Measurements from ENCODE around the gene BRWD1. TPM values are rescaled to one million over a fixed set of nuclear protein-coding genes. Genes with fewer than 3 reads are reported as not detected.

Gene BRWD1
- total RNA-seq, 1 donor, result 71.3 TPM

DNA sequence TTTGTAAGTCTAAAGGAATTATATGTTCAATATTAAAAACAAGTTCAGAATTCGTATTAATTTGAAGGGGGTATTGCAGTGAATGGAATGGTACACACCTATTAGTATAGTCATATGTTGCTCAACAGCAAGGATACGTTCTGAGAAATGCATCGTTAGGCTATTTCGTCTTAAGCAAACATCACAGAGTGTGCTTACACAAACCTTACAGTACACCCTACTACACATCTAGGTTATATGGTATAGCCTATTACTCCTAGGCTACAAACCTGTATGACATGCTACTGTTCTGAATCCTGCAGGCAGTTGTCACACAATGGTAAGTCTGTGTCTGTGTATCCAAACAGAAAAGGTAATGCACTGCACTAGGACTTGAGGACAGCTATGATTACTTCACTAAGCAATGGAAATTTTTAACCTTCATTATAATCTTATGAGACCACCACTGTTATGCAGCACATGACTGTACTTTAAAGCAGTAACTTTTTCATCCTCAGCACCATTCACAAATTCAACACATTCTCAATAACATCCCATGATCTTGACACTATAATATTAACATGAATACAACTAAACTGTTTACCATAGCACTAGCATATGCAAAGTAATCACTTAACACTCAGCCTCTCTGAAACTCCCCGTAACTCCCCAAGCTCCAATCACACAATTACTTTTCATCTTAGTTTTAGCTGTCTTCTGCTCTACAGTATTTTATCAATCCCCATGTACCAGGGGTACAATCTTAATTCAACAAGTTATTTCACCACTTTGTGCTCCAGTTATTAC lies 115.8 kb downstream of the BRWD1 start:
- Histone ChIP-seq H3K9me3 (ENCODE audit: low read depth, low read length) (no peaks in the 10 kb centered on the region), H2AFZ (ENCODE audit: low read length) (no peak overlapping the region), H3K36me3 (ENCODE audit: insufficient read depth, low read length) (peaks cover 61% of the 10 kb centered on the region), H3K79me2 (ENCODE audit: insufficient read depth, low read length) (peaks cover 8% of the 10 kb centered on the region), H3K4me2 (ENCODE audit: insufficient read depth, low read length) (no peak overlapping the region), H3K27ac (ENCODE audit: low read depth, low read length) (no peak overlapping the region), H3K4me3 (ENCODE audit: insufficient read depth, low read length) (no peak overlapping the region), H3K27me3 (ENCODE audit: insufficient read depth, low read length) (no peaks in the 10 kb centered on the region), H3K4me1 (ENCODE audit: insufficient read depth, low read length) (no peaks in the 10 kb centered on the region), H4K20me1 (ENCODE audit: insufficient read depth, low read length) (no peaks in the 10 kb centered on the region)
- TF ChIP-seq, protein P1, sequence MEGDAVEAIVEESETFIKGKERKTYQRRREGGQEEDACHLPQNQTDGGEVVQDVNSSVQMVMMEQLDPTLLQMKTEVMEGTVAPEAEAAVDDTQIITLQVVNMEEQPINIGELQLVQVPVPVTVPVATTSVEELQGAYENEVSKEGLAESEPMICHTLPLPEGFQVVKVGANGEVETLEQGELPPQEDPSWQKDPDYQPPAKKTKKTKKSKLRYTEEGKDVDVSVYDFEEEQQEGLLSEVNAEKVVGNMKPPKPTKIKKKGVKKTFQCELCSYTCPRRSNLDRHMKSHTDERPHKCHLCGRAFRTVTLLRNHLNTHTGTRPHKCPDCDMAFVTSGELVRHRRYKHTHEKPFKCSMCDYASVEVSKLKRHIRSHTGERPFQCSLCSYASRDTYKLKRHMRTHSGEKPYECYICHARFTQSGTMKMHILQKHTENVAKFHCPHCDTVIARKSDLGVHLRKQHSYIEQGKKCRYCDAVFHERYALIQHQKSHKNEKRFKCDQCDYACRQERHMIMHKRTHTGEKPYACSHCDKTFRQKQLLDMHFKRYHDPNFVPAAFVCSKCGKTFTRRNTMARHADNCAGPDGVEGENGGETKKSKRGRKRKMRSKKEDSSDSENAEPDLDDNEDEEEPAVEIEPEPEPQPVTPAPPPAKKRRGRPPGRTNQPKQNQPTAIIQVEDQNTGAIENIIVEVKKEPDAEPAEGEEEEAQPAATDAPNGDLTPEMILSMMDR (IDR thresholded peaks at IDR 0.05; ENCODE audit: extremely low read depth, low read depth, low read length), result no peak
- no peak for DNase-seq (ENCODE audit: insufficient read length, low spot score, missing footprints)

DNA sequence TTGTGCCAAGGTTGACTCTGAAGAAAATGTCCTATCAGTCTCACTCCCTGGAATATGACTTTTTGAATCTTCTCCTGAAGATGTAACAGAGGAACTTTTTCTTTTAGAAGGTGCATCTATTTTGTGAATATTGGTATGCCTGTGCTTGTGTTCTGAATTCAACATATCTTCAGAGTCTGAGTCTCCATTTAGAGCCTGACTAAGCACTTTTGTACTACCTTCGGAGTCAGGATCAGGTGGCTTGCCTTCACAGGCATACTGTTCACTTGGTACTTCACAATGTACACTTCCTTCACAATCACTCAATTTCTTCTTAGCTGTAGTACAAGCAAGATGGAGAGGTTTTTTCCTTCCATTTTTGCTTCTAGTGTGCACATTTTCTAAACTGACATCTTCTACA lies 116.6 kb downstream of the BRWD1 start:
- Histone ChIP-seq H3K79me2 (ENCODE audit: insufficient read depth, low read length) (peaks cover 8% of the 10 kb centered on the region), H4K20me1 (ENCODE audit: insufficient read depth, low read length) (no peaks in the 10 kb centered on the region), H3K4me1 (ENCODE audit: insufficient read depth, low read length) (no peaks in the 10 kb centered on the region), H3K9me3 (ENCODE audit: low read depth, low read length) (no peaks in the 10 kb centered on the region), H3K27me3 (ENCODE audit: insufficient read depth, low read length) (no peaks in the 10 kb centered on the region), H3K36me3 (ENCODE audit: insufficient read depth, low read length) (peaks cover 59% of the 10 kb centered on the region), H3K4me3 (ENCODE audit: insufficient read depth, low read length) (no peak overlapping the region), H3K4me2 (ENCODE audit: insufficient read depth, low read length) (no peak overlapping the region), H2AFZ (ENCODE audit: low read length) (no peak overlapping the region), H3K27ac (ENCODE audit: low read depth, low read length) (no peak overlapping the region)
- DNase-seq (ENCODE audit: insufficient read length, low spot score, missing footprints), result no peak
- TF ChIP-seq, protein P1 (IDR thresholded peaks at IDR 0.05; ENCODE audit: extremely low read depth, low read depth, low read length), result no peak

DNA sequence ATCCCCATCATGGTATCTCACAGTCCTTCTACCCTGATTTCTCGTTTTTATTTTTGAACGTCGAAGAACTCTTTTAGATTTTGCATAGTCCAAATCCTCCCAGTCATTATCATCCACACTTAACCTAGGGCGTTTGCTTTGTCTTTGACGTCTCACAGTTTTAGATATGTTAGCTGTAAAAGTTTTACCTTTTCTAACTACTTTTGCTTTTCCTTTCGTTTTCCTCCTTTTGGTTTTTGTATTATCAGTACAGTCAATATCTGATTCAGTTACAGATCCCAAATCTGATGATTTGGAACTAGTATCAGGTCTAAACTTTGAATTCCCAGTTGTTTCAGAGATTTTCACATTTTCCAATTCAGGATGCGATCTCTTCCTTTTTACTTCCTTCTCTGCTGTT lies 117.1 kb downstream of the BRWD1 start:
- Histone ChIP-seq H3K4me2 (ENCODE audit: insufficient read depth, low read length) (no peak overlapping the region), H3K27me3 (ENCODE audit: insufficient read depth, low read length) (no peaks in the 10 kb centered on the region), H3K27ac (ENCODE audit: low read depth, low read length) (no peak overlapping the region), H4K20me1 (ENCODE audit: insufficient read depth, low read length) (no peaks in the 10 kb centered on the region), H3K9me3 (ENCODE audit: low read depth, low read length) (no peaks in the 10 kb centered on the region), H2AFZ (ENCODE audit: low read length) (no peak overlapping the region), H3K4me1 (ENCODE audit: insufficient read depth, low read length) (peaks cover under 1% of the 10 kb centered on the region), H3K36me3 (ENCODE audit: insufficient read depth, low read length) (peaks cover 55% of the 10 kb centered on the region), H3K4me3 (ENCODE audit: insufficient read depth, low read length) (no peak overlapping the region), H3K79me2 (ENCODE audit: insufficient read depth, low read length) (peaks cover 8% of the 10 kb centered on the region)
- no peak for DNase-seq (ENCODE audit: insufficient read length, low spot score, missing footprints)
- TF ChIP-seq, protein P1 (IDR thresholded peaks at IDR 0.05; ENCODE audit: extremely low read depth, low read depth, low read length), result no peak

DNA sequence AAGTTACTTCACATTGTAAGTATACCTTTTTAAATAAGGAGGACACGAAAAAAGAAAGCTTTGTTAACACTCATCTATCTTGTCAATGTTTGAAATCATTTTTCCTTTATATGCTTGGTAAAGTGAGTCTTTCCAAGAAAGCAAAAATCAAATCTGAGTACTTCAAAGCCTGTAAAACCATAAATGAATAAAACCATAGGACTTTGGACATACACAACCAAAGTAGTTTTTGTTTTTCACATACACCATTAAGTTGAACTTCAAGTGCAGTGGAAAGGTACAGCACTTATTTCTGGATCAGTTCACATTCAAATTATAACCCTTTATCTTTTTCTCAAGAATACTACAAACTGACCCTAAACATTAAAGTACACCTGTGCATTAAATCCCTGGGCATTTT lies 120.1 kb downstream of the BRWD1 start:
- Histone ChIP-seq H2AFZ (ENCODE audit: low read length) (no peak overlapping the region), H3K4me3 (ENCODE audit: insufficient read depth, low read length) (no peak overlapping the region), H3K9me3 (ENCODE audit: low read depth, low read length) (no peaks in the 10 kb centered on the region), H3K36me3 (ENCODE audit: insufficient read depth, low read length) (peaks cover 38% of the 10 kb centered on the region), H3K4me2 (ENCODE audit: insufficient read depth, low read length) (no peak overlapping the region), H3K4me1 (ENCODE audit: insufficient read depth, low read length) (peaks cover 29% of the 10 kb centered on the region), H3K79me2 (ENCODE audit: insufficient read depth, low read length) (peaks cover 8% of the 10 kb centered on the region), H3K27ac (ENCODE audit: low read depth, low read length) (no peak overlapping the region), H3K27me3 (ENCODE audit: insufficient read depth, low read length) (no peaks in the 10 kb centered on the region), H4K20me1 (ENCODE audit: insufficient read depth, low read length) (no peaks in the 10 kb centered on the region)
- DNase-seq (ENCODE audit: insufficient read length, low spot score, missing footprints), result no peak
- TF ChIP-seq, protein P1 (IDR thresholded peaks at IDR 0.05; ENCODE audit: extremely low read depth, low read depth, low read length), result no peak
